SKM-1 treated with dmso at 0.1 percent for 144 hours (cell line): Measurements from ENCODE around the gene AOPEP.

ENCODE experiments used
- DNase-seq: peaks from one replicate; lab custom pipeline; 2025; ENCODE audit not compliant: unreplicated experiment; lab: John Stamatoyannopoulos, UW

Gene AOPEP

DNA sequence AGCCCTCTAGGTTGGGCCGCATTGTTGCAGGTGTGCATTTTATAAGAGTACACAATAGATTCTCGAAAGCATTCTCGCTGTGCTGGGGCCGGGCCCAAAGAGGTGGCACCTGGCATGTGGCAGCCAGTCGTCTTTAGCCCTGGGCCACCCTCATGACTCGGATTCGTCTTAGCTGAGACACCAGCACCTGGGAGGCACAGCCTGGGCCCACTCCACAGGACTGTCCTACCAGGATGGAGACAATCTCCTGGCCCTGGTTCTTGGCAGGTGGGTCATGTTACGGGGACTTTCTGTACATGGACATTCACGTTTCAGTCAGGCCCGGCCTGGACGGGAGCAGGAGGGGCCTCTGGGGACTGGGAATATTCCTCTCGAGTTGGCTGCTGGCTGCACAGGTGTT, 378.5 kb downstream of the AOPEP start:
- no peak for DNase-seq

DNA sequence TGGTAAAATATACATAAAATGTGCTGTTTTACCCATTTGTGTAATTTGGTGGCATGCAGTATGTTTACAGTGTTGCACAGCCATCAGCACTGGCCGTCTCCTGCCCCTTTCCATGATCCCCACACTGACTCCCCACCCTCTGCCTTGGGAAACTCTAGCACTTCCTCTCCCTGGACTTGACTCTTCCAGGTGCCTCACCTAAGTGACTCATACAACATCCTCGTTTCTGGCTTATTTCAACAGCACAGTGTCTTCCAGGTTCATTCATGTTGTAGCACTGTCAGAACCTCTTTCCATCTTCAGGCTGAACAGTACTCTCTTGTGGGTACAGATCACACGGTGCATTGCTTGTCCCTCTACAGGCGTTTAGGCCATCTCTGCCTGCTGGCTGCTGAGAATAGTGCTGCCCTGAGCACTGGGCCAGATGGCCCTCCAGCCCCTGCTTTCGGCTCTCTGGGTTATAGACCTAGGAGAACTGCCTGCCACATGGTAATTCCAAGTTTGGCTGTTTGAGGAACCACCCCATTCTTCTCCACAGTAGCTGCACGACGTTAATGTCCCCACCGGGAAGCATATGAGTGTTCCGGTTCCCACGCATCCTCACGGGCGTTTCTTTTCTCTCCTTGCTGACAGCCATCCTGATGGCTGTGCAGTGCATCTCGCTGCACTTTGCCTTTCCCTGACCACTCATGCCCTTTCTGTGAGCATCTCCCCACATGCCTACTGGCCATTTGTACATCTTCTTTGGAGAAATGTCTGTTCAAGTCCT, 379.2 kb downstream of the AOPEP start:
- DNase-seq = no peak

DNA sequence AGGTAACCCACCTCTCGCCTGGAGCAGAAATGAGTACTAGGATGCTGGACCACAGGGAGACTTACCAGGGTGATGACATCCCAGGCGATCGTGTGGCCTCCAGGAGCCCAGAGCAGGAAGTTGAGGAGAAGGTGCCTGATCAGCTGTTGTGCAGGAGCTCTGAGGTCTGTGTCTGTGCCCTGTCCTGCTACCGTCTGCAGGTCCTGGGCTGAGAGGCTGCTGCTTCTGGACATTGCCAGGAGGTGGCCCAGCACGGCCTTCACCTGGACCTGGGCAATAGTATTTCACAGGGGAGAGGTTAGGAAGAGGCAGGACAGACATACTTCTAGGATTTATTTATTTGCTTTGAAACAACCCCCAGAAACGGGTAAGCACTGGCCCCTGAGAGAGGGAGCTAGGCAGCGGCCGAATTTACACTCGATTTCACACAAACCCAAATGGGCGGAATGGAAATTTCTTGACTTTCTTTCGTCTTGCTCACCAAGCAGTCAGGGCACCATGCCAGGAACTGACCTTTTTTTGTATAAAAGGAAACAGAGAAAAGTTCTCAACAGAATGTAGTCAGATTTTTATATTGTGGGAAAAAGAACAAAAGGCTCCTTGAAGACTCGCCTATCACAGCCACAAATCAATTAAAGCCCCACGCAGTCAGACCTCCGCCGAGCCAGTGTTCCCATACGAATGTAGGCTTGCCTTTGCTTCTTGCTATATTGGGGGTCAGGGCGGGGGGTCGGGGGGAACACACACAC, 380.7 kb downstream of the AOPEP start:
- DNase-seq = no peak

DNA sequence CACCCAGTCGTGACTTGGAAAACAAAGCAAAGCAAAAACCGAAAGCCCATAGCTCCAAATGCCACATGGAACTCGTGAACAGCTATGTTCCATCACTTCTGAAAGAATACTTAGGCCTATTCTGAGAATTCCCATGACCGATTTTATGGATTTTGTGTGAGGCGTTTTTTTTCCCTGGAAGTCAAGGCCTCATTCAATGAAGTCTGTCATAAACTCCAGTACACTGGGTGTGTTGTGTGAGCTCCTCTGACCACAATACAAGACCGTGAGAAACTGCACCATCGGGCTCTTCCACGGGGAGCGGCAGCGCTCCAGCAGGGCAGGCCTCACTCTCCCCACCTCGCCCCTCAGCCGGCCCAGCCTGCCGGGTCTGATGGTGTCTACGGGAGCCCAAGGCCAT, 381.5 kb downstream of the AOPEP start:
- DNase-seq = no peak

DNA sequence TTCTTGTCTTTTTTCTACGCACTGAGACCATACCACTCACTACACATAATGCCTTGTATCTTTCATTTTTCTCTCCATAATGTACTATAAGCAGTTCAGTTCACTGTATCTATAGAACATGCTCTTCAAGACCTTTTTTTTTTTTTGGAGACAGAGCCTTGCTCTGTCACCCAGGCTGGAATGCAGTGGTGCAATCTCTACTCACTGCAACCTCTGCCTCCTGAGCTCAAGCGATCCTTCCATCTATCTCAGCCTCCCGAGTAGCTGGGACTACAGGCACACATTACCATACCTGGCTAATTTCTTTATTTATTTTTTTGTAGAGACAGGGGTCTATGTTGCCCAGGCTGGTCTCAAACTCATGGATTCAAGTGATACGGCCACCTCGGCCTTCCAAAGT, 382.3 kb downstream of the AOPEP start:
- DNase-seq = no peak

DNA sequence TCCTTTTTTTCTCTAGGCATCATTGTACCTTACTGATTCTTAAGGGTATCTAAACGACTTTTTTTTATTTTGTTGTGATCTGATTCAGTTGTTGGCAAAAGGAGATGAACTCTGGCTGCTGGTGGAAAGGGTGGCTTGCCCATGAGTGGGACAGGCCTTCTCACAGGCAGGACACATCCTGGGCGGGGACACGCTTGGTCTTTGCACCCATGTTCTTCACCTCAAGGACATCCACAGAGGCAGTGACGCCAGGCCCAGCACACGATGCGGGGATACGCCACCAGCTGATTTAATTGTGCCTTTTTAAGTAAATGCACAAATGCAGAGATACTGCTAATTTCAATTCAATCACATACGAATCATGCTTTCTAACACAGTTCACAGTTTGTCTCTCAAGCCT, 383.0 kb downstream of the AOPEP start:
- no peak for DNase-seq

DNA sequence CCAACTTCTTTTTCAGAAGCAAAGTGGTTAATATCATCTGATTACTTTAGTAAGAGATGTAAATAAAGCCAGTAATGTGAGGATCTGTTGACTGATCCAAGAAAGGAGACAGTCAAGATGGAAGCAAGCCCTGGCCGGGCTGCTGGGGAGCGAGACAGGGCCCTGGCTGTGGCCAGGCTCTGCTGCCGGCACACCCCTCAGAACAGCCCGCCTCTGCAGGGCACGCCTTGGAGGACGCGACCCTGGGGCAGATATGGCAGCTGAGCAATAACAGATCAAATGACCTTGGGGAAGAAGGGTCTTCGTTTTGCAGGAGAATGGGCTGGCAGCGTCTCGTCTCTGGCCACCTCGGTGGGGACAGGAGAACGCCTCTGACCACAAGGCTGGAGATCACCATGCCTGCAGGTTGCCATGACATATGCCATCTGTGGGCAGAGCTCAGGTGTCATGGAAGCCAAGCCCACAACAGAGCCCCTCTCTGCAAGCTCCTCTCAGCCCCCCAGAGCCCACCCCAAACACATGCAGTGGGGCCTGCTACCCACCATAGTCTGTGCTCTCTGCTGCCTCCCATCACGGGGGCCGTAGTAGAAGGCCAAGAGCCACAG, 384.5 kb downstream of the AOPEP start:
- DNase-seq = no peak

DNA sequence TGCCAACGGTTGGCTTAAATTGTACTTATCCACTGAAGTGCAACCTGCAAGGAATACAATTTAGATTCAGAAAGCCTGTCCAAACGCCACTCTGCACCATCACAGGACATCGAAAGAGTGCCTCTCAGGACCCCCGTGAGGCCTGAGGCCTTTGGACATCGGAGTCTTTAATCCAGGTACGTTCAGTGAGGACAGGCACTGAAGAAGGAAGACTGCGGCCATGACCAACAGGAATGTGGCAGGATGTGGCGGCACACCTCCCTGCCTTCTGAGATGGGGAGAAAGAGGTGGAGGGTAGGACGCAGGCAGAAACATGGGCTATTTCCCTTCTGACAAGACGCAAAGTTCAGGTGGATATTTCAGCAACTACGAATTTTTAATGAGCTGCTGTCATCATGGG, 385.2 kb downstream of the AOPEP start:
- DNase-seq = no peak

DNA sequence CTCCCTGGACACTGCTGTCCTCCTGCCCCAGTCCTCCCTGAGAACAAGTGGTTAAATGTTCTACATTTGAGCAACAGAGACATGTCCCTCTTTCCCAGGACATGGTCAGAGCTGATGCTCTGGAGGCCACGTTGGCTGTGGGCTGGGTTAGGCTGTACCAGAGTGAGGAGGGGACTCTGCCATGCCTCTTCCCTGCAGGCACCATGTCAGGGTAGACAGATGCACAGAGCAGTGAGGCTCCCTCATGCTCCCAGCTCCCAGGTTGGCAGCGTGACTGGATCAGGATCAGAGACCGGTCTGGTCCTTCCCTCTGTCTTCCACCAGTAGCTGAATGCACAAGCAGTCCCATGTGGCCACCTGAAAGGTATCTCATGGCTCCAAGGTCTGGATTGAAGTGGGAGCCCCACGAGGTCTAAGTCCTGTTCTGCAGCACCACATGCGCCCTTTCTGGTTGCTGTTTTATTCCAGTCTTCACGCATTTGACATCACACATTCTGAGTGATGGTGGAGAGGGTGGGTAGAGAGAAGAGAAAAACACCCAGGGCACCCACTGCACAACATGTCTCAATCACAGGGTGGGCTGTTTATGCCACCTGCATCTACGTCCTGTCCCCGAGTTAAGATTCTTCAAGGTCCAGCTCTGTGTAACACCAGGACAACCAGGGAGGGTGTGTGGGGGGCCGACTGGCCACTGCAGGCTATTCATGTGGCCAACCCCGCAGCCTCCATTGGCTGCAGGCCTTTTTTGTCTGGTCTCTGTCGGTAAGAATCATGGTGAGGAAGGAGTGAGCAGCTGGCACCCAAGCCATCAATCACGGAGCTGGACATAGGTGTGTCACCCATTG, 386.2 kb downstream of the AOPEP start:
- no peak for DNase-seq

DNA sequence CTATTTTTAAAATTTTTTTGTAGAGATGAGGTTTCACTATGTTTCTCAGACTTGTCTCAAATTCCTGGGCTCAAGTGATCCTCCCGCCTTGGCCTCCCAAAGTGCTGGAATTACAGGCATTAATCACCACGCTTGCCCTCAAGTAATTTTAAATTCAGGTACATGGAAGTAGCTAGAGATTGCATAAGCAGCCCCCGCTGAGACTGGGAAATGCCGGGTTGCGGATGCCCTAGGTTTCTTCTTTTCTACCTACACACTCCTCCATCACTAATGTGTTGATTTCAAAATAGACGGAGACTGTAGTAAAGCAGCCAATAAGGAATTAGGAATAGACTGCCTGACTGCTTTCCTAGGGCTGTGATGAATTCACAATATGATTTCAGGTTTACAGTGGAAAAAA, 388.6 kb downstream of the AOPEP start:
- DNase-seq = no peak

DNA sequence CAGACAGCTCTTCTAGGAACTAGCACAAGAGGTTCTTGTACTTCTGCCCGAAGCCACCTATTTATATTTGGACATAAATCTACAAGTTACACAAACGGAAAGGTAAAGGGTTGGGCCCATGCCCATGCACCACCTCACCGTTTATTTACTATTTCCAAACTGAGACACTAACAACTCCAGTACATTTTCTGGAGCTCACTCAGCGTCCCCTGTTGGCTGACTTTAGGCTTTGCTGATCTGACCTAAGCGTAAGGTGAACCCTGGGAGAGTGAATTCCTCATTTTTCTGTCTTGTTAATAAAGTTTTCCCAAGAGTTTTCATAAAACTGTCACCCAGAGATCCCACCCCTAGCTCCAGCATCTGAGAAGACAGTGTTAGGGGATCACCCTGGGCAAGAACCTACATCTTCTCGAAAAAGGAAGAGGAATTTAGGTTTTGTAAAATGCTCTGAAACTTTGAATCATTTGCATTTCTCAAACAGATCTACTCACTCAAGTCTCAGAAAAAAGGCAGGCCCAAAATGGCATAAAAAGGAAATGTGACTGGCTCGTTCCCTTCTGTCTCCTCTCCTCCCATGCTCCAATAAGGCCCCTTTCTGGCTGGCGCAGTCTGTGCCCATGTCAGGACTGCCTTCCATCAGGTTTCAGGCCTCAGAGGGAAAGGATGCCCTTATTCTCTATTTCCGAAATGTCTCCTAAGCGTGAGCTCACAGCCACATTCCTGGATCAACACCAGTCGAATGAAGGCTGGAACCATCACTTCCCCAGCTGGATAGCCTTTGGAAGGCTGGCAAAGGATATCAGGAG, 389.7 kb downstream of the AOPEP start:
- DNase-seq = no peak

DNA sequence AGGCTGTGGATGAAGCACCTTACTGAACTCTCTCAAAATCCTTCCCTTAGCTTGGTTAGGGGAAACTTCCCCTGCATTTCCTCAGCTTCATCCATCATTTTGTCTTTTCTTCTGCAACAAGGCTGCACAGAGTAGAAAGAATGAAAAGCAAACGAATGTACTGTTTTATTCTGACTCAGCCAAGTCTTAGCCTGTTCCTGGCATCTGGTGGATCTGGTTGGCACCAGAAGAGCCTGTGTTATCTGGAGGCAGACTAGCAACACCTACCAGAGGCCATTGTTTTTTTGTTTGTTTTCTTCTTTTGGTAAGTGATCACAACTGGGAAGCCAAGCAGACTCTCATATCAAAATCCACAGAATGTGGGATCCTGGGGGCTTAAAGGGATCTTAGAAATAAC, 390.3 kb downstream of the AOPEP start:
- no peak for DNase-seq

DNA sequence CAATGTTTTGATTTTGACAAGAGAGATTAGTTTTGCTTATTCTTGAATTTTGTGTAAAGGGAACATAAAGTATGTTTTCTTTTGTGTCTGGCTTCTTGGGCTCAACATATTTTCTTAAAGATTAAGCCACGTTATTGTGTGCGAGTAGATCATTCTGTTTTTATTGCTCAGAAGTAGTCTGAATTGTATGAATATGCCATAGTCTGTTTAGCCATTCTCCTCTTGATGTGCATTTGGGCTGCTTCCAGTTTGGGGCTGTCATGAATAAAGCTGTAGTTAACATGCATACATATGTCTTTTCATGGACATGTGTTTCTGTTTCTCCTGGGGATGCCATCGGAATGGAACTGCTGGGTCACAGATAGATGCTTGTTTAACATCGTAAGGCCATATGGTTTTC, 392.1 kb downstream of the AOPEP start:
- no peak for DNase-seq

DNA sequence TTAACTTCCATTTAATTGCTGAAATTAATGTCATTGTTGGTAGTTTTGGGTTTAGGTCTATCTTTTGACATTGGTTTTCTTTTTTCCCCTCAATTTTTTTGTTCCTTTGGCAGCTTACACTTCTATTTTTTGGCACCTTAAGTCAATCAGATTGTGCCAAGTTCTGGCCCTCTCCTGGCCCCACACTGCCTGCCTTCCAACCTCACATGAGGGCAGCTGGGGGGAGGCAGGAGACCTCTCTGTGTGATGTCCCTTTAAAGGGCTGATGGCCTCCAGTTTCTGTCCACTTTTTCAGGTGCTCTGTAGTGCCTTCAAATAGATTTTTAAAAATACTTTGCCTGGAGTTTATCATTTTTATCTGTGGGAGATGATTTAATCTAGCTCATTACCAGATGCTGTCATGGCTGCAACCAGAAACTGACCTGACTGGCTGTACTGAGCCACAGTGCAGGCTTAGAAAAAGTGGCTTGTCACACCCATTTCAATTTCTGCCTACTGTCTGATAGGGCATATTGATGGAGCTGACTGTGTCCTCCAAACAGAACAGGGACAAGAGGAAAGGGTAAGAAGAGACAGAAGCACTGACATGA, 394.4 kb downstream of the AOPEP start:
- no peak for DNase-seq

DNA sequence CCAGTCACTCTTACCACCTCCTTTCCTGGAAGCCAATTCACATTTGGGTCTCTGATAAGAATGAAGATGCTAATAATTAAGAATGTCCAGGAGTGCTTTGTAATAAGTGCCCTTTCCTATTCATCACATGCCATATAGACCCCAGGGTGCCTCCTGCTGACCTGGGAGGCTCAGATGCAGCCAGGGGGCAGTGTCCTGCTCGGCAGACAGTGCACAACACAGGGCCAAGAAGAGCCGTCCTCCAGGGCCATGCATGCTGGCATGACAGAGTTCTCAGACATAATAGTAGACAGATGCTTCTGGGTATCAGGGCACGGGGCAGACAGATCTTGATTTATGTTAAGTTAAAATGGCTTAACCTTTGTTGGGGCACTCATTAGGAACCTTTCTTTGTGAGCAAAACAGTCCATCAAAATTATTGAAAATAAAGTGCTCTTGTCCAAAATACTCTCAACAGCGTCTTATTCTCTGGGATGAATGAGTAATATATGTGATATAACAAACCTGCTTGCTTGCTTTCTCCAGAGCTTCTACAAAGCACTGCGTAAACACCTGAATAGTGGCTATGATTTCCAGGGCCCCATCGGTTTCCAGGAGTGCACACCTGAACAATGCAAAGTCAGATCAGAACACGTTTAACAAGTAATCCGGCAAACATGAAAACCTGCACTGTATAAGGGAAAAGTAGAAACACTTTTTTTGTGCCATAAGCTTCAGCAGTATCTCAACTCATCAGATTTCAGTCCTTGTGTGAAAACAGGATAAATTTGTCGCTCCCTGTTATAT, 398.3 kb downstream of the AOPEP start:
- no peak for DNase-seq

DNA sequence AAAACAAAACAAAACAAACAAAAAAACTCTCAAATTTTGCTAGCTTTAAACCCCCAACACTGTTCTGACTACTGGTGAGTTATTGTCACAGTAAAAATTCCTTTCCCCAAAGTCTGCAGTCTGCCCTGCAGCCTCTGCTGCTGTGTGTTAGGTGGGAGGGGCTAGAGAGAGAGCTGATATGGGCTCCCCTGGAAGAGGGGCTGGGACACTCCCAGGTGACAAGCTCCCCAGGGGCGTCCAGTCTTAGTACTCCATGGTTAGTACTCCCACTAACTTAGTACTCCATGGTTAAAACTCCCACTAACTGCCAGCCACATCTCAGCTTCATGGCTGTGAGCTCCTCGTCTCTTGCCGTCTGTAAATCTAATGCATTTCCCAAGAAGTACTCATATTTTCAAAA, 399.2 kb downstream of the AOPEP start:
- DNase-seq = no peak

DNA sequence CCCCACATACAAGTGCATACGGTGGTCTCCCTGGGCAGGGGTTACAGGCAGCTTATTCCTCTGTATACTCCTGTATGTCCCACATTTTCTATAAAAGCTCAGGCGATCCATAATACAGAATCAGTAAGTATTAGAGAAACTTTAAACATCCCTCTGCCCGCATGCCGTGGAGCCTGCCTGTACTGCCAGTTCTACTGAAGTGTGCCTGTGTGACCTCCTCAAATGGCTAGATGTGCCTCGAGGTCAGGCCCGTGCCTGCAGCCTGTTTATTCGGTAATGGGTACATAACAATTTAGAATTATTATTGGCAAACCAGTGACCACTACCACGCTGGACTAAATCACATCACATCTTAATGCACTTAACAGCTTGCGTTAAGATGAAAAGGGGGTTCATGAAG, 400.2 kb downstream of the AOPEP start:
- DNase-seq = no peak

DNA sequence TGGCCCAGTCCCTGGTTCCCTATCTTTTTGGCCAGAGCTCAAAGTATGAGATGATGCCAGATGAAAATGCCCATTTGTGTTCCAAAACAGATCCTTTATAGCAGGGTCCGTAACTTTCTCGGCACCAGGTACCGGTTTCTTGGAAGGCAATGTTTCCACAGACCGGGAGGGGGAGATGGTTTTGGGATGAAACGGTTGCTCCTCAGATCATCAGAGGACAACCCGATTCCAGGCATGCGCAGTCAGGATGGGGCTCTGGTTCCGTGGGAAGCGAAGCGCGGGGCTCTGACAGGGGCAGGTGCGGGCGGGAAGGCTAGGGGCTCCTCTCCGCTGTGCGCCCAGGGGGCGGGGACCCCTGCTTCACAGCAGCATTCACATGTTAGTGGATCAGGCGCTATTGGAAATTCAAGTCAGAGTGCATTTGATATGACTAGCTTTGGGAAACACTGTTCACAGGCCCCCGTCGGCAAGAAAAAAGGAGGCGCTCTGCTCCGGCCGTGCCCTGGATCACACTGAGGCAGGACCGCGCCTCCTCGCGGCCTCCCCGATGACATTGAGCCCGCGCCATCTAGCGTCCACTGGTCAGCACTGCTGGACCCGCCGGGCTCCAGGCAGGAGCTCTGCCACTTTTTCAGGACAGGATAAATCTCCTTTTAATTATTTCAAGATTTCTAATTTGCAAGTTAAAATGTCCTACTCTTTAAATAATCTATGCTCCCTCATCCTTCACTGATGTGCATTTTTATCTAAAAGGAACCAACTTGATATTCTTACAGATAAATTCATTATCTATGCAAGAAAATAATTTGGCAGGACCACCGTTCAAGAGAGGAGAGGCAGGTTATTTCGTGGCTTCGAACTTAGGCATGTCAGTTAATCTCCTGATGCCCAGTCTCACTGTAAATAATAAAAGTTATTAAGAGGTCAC, 401.0 kb downstream of the AOPEP start:
- DNase-seq = peak; percentile 13
